Immature natural killer cell (primary cell): ENCODE measurements around the gene BCAS4. TPM values are rescaled to one million over a fixed set of nuclear protein-coding genes. Genes with fewer than 3 reads are reported as not detected.
A peak's percentile ranks its signal among the peaks of the same experiment; 100 is the strongest.

Source experiments
- DNase-seq, 3 donors: peaks; one replicate each; pipeline ENCODE4 v3.0.0; 2022; ENCODE audit warnings: mixed read lengths in 1 of 3
- H3K27ac Mint-ChIP-seq, 6 donors: one replicate each; pipeline ENCODE4 v1.8.0; 2020; ENCODE audit warnings: mixed read lengths in 6 of 6, mild to moderate bottlenecking in 5 of 6, inconsistent platforms in 4 of 6, moderate library complexity in 3 of 6
- H3K27me3 Mint-ChIP-seq, 3 donors: one replicate each; pipeline ENCODE4 v1.8.0; 2020 to 2021; ENCODE audit warnings: low read depth in 3 of 3, mild to moderate bottlenecking in 3 of 3, mixed read lengths in 3 of 3, moderate library complexity in 3 of 3, inconsistent platforms in 1 of 3
- H3K36me3 Mint-ChIP-seq, 3 donors: one replicate each; pipeline ENCODE4 v1.8.0; 2020; ENCODE audit warnings: mixed read lengths in 3 of 3, inconsistent platforms in 2 of 3, mild to moderate bottlenecking in 2 of 3
- H3K4me1 Mint-ChIP-seq, 2 donors: one replicate each; pipeline ENCODE4 v1.8.0; 2020; ENCODE audit warnings: inconsistent platforms in 2 of 2, mild to moderate bottlenecking in 2 of 2, mixed read lengths in 2 of 2, moderate library complexity in 1 of 2
- H3K4me3 Mint-ChIP-seq, 5 donors: one replicate each; pipeline ENCODE4 v1.8.0; 2020; ENCODE audit warnings: mild to moderate bottlenecking in 5 of 5, mixed read lengths in 5 of 5, inconsistent platforms in 3 of 5, moderate library complexity in 3 of 5
- H3K9me3 Mint-ChIP-seq, 6 donors: one replicate each; pipeline ENCODE4 v1.8.0; 2020; ENCODE audit warnings: mild to moderate bottlenecking in 6 of 6, mixed read lengths in 6 of 6, inconsistent platforms in 4 of 6, moderate library complexity in 3 of 6
- polyA plus RNA-seq, 3 donors: library from polyadenylated mRNA; unstranded; fragments of 300-500 nt; fragmentation: Illumina TruSeq; gene quantifications; one replicate each; pipeline ENCODE4 v1.2.3, GENCODE V29; 2021

Gene BCAS4
- polyA plus RNA-seq, 3 donors from 2014 or later, result 19.1 to 29.1 (median 24.1) TPM

DNA sequence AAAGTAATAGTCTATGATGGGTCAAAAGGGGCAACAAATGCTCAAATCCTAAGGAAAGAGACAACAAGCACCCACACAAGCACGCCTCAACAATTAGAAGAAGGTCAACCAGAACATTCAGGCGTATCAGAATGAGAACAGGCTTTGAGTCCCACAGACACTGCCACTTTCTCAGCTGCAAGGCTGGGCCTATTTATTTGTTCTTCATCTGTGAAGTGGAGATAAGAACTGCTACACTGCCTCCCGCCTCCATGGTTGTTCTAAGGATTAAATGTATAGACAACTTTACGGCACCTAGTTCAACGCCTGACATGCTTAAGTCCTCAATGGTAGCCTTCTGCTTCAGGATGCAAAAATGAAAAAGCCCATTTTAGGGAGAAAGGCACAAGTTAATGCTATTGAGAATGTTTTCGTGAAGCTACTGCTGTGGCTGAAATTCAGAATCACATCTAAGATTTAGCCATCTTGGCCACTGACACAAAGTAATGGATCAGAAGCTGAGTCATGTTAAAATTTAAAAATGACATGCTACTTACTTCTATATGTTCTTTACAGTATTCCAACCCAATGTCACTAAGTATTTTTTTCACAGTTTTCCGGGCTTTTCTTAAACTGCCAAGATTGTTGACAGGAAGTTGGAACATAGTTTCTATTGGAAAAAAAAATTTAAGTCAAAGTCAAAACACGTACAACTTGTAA lies 108.6 kb downstream of the BCAS4 start:
- peaks cover 0 to 2% (median 0%) of the 10 kb centered on the region in 3 donors for H3K27me3 Mint-ChIP-seq
- peaks cover 47 to 73% of the 10 kb centered on the region in 2 donors for H3K4me1 Mint-ChIP-seq
- H3K9me3 Mint-ChIP-seq, result no peaks in the 10 kb centered on the region
- H3K27ac Mint-ChIP-seq, result peak overlapping the region in 5 of 6 donors; percentile 15 to 71 (median 48)
- no peak overlapping the region for H3K4me3 Mint-ChIP-seq
- H3K36me3 Mint-ChIP-seq, result peaks cover 0 to 12% (median 3%) of the 10 kb centered on the region in 3 donors
- DNase-seq, result no peak

DNA sequence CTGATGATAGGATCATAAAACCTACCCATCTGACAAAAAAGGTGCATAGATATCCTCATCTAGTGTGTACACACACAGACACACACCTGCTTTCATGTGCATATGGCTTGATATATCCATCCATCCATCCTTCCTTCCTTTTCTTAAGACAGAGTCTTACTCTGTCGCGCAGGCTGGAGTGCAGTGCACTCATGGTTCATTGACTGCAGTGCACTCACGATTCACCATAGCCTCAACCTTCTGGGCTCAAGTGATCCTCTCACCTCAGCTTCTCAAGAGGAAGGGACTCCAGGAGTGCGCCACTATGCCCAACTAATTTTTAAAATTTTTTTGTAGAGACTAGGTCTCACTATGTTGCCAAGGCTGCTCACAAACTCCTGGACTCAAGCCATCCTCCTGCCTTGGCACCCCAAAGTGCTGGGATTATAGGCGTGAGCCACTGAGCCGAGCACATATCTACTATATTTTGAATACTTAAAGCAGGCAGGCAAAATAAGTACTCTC lies 109.3 kb downstream of the BCAS4 start:
- Mint-ChIP-seq H3K9me3 (no peaks in the 10 kb centered on the region), H3K36me3 (peaks cover 0 to 12% (median 3%) of the 10 kb centered on the region in 3 donors), H3K4me3 (no peak overlapping the region), H3K27me3 (peaks cover 0 to 2% (median 1%) of the 10 kb centered on the region in 3 donors), H3K4me1 (peaks cover 51 to 79% of the 10 kb centered on the region in 2 donors), H3K27ac (peak overlapping the region in 5 of 6 donors; percentile 17 to 71 (median 60))
- DNase-seq, result no peak

DNA sequence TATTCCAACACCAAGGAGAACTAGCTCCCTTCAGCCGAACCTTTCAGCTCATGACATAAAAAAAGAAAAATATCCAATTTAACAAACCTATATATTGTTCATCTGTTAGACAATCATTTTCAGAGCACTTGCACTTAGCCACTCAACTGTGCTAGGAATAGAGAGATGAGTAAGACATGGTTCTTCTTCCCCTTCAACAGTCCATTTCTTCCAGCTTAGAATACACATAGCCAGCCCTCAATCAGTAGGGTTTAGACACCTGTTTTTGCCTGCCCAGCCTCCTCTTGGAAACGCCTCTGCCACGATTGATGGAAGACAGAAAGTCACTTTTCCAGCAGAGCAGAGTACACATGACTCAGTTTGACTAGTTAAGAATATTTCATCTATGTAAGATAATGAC lies 114.6 kb downstream of the BCAS4 start:
- Mint-ChIP-seq H3K4me1 (peaks cover 70 to 90% of the 10 kb centered on the region in 2 donors), H3K36me3 (no peaks in the 10 kb centered on the region), H3K9me3 (no peaks in the 10 kb centered on the region), H3K27me3 (peaks cover 0 to 2% (median 1%) of the 10 kb centered on the region in 3 donors), H3K27ac (peak overlapping the region in 4 of 6 donors; percentile 28 to 65 (median 40)), H3K4me3 (peak overlapping the region in 1 of 5 donors; percentile 1)
- no peak for DNase-seq

DNA sequence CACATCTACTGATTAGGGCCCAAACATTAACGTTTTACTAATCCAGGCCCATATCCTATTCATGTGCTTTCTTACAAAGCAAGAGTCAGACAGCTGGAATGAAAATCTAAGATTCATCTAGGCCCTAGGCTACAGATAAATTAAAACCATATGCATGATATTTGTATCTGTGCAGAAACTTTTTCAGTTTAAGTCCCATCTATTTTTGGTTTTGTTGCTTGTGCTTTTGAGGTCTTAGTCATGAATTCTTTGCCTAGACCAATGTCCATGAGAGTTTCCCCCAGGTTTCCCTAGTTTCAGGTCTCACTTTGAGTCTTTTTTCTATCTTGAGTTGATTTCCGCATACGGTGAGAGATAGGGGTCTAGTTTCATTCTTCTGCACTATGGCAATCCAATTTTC lies 116.2 kb downstream of the BCAS4 start:
- Mint-ChIP-seq H3K27me3 (peaks cover 0 to 1% (median 0%) of the 10 kb centered on the region in 3 donors), H3K9me3 (no peaks in the 10 kb centered on the region), H3K4me3 (peak overlapping the region in 1 of 5 donors; percentile 30), H3K27ac (peak overlapping the region in 5 of 6 donors; percentile 49 to 85 (median 62)), H3K4me1 (peaks cover 71 to 90% of the 10 kb centered on the region in 2 donors), H3K36me3 (no peaks in the 10 kb centered on the region)
- DNase-seq, result no peak

DNA sequence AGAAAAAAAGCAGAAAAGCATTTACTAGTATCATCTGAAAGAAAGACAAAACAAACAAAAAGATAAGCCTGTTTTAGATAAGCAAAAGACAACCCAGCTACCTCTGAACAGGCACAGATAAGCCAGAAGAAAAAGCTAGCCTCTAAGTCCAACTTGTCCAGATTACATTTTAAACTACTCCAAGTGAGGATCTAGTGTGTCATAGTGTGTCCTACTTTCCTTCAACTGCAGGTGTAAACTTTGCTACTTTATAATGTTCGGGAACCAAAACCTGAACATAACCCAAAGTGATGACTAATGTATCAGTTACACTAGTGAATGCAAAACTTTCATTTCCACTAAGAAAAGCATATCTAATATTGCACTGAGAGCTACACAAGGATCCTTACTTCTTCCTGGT lies 116.9 kb downstream of the BCAS4 start:
- no peaks in the 10 kb centered on the region for H3K36me3 Mint-ChIP-seq
- no peak overlapping the region for H3K4me3 Mint-ChIP-seq
- peaks cover 72 to 91% of the 10 kb centered on the region in 2 donors for H3K4me1 Mint-ChIP-seq

DNA sequence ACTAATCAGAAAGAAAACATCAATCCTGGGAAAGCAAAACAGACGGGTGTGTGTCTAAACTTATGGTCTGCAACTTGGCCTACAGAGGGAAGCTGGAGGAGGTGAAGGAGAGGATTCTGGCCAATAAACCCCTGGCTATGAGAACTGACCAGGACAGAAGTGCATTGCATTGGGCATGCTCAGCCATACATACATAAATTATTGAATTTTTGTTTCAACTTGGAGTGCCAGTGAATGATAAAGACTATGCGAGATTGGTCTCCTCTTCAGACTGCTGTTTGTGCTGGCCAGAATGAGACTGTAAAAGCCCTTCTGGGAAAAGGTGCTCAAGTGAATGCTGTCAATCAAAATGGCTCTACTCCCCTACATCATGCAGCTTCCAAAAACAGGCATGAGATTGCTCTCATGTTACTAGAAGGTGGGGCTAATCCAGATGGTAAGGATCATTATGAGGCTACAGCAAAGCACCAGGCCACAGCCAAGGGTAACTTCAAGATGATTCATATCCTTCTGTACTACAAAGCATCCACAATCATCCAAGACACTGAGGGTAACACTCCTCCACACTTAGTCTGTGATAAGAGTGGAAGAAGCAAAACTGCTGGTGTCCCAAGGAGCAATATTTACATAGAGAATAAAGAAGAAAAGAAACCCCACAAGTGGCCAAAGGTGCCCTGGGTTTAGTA lies 119.0 kb downstream of the BCAS4 start:
- H3K9me3 Mint-ChIP-seq, result no peaks in the 10 kb centered on the region
- H3K4me3 Mint-ChIP-seq, result no peak overlapping the region
- H3K36me3 Mint-ChIP-seq, result no peaks in the 10 kb centered on the region
- H3K27ac Mint-ChIP-seq, result peak overlapping the region; percentile 34 to 78 (median 60)
- no peak for DNase-seq
- peaks cover 78 to 98% of the 10 kb centered on the region in 2 donors for H3K4me1 Mint-ChIP-seq
- peaks cover 0 to 3% (median 0%) of the 10 kb centered on the region in 3 donors for H3K27me3 Mint-ChIP-seq

More for the DNA sequence above, 116.9 kb downstream of the BCAS4 start:
- H3K27ac Mint-ChIP-seq, result peak overlapping the region; percentile 14 to 85 (median 54)
- H3K9me3 Mint-ChIP-seq, result no peaks in the 10 kb centered on the region
- DNase-seq, result no peak
- peaks cover 0 to 3% (median 0%) of the 10 kb centered on the region in 3 donors for H3K27me3 Mint-ChIP-seq

DNA sequence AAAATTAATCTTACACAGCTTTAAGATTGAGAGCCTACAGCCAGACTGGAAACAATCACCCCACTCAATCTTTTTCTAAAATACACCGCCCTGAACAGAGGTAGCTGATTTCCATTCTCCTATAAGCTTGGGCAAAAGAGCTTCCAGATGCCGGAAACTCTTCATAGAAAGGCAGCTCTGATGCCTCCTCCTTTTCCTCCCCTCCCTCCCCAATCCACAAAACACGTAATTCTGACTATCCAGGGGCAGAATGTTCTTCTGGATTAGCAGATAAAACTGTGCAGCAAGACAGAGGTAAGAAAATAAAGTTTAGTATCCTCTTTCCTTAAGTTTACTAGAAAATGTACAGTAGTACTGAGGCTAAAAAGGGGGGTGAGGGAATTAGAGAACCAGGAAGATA lies 120.6 kb downstream of the BCAS4 start:
- peaks cover 0 to 1% (median 0%) of the 10 kb centered on the region in 3 donors for H3K27me3 Mint-ChIP-seq
- H3K9me3 Mint-ChIP-seq, result no peaks in the 10 kb centered on the region
- H3K4me3 Mint-ChIP-seq, result peak overlapping the region in 1 of 5 donors; percentile 31
- H3K4me1 Mint-ChIP-seq, result peaks cover 77 to 98% of the 10 kb centered on the region in 2 donors
- H3K36me3 Mint-ChIP-seq, result no peaks in the 10 kb centered on the region
- no peak for DNase-seq
- H3K27ac Mint-ChIP-seq, result peak overlapping the region in 4 of 6 donors; percentile 27 to 76 (median 60)

DNA sequence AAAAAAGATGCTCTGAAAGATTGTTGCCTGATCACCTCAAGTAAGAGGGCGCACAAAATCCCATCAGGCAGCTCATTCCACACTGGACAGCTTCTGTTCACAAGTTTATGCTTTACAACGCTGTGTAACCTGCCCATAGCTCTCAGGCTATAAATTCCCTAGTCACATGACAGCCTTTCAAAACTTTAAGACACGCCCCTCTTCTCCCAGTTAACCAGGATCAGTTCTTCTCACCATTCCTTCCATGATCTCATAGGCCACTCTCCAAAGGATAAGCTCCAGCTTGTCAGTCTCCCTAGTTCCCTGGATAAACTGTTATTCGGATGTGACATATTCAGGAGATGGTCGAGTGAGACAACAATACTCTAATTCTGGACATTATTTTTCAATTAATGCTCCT lies 121.4 kb downstream of the BCAS4 start:
- Mint-ChIP-seq H3K36me3 (no peaks in the 10 kb centered on the region), H3K4me1 (peaks cover 80 to 98% of the 10 kb centered on the region in 2 donors), H3K4me3 (no peak overlapping the region), H3K9me3 (no peaks in the 10 kb centered on the region), H3K27ac (peak overlapping the region; percentile 2 to 78 (median 54)), H3K27me3 (peaks cover 0 to 1% (median 0%) of the 10 kb centered on the region in 3 donors)
- DNase-seq, result no peak

DNA sequence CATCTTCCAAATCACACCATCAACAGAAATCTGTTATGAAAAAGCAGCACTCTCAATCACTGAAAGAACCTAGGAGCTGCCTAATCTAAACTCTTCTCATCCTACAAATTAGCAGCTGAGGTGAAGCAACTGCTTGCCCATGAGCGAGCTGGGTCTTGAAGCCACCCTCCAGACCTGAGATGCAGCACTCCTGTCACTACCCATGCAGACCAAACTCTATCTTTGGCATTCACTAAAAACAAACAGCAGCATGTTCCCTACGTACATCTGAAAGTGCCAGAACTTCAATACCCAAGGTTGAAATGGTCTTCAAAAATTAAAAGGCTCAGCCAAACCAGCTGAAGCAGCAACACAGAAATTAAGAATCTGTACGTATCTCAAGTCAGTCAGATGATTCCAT lies 122.1 kb downstream of the BCAS4 start:
- Mint-ChIP-seq H3K36me3 (no peaks in the 10 kb centered on the region), H3K4me1 (peaks cover 79 to 98% of the 10 kb centered on the region in 2 donors), H3K27ac (peak overlapping the region; percentile 18 to 79 (median 66)), H3K27me3 (peaks cover 0 to 1% (median 0%) of the 10 kb centered on the region in 3 donors), H3K4me3 (peak overlapping the region in 1 of 5 donors; percentile 18), H3K9me3 (no peaks in the 10 kb centered on the region)
- no peak for DNase-seq

DNA sequence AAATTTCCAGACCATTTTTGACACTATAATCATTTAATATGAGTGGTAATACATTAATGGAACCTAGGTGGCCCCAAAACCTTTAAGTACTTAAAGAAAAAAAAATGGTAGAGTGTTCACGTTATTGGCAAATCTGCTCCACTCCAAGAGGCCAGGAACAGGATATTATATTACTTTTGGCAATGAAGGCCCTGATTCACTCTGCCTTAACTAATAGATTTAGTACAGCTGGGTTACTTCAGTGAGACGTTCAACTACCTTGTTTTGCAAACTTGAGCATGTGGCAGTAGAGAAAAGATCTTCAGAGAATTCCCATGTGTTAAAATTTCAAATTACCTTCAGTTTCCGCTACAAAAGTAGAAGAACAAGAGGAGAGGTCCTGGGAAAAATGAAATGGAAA lies 123.5 kb downstream of the BCAS4 start:
- peak overlapping the region in 2 of 6 donors; percentile 42 to 79 for H3K27ac Mint-ChIP-seq
- H3K36me3 Mint-ChIP-seq, result no peaks in the 10 kb centered on the region
- peaks cover 78 to 97% of the 10 kb centered on the region in 2 donors for H3K4me1 Mint-ChIP-seq
- DNase-seq, result no peak
- no peak overlapping the region for H3K4me3 Mint-ChIP-seq
- H3K27me3 Mint-ChIP-seq, result peaks cover 0 to 1% (median 0%) of the 10 kb centered on the region in 3 donors
- no peaks in the 10 kb centered on the region for H3K9me3 Mint-ChIP-seq

DNA sequence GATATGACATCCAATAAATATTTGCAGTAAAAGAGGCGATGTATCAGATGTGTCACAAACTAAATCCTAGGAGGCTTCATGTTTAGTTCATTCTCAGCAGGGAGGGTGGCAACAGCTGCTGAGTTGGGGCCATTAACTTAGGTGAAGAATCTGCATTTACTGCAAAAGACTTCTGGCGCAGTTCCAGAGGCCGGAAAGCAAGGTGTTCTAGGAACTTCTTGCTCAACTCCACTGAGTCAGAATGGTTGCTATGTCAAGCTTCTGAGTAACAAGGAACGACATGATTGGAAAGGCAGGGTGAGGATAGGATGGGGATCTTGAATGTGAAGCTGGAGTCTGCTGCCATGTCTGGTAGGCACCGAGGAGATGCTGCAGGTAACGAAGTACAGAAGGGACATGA lies 124.7 kb downstream of the BCAS4 start:
- Mint-ChIP-seq H3K4me1 (peaks cover 75 to 96% of the 10 kb centered on the region in 2 donors), H3K9me3 (no peaks in the 10 kb centered on the region), H3K36me3 (no peaks in the 10 kb centered on the region), H3K27me3 (peaks cover 0 to 1% (median 0%) of the 10 kb centered on the region in 3 donors), H3K4me3 (no peak overlapping the region), H3K27ac (peak overlapping the region in 5 of 6 donors; percentile 8 to 78 (median 34))
- no peak for DNase-seq

DNA sequence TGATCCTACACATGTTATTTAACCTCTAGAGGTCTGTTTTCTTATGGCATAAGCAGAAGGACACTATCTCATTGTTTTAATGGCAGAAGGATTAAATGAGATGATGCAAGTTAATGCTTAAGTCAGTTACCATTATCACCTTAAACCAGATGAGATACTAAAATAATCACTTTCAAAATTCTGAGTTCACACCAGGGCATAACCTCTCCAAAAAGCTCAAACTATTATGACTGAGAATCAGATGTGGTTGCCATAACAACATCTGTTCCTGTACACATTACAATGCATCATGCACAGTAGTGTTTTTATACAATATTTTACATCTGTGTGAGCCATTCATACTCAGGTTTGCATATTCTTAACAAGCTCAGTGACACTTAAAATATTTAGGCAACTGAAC lies 126.1 kb downstream of the BCAS4 start:
- no peaks in the 10 kb centered on the region for H3K9me3 Mint-ChIP-seq
- peaks cover 77 to 96% of the 10 kb centered on the region in 2 donors for H3K4me1 Mint-ChIP-seq
- no peaks in the 10 kb centered on the region for H3K36me3 Mint-ChIP-seq
- no peak for DNase-seq
- H3K27me3 Mint-ChIP-seq, result peaks cover 0 to 6% (median 1%) of the 10 kb centered on the region in 3 donors
- peak overlapping the region in 4 of 6 donors; percentile 57 to 75 (median 63) for H3K27ac Mint-ChIP-seq
- H3K4me3 Mint-ChIP-seq, result no peak overlapping the region

DNA sequence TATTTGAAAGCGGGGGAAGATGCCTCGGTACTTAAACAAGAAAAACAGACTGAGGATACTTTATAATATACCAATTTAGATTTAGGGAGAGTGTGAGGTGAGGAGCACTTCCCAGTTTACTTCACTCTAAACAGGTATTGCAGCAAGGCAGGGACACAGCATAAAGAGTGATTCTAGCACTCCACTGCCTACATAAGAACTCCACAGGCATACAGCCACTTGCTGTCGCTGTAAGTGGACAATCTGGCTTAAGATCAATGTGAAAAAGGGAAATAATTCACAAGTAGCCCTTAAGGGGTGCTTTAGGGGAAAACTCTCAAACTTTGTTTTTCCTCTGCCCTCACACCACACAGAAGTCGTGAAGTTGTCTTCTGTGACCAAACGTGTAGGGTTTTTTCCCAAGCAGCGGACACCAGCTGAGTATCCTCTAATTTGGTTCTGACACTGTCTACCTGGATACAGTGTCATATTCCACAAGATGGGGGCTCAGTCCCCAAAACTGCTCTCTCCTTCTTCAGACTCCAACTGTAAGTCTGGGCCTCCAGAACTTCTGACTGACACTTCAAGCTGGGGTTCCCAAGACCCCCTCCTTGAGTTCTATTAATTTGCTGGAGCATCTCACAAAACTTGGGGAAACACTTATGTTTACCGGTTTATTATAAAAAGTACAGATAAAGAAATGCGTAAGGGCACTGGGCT lies 127.1 kb downstream of the BCAS4 start:
- H3K4me3 Mint-ChIP-seq, result no peak overlapping the region
- H3K27ac Mint-ChIP-seq, result peak overlapping the region in 5 of 6 donors; percentile 26 to 68 (median 48)
- H3K9me3 Mint-ChIP-seq, result no peaks in the 10 kb centered on the region
- H3K4me1 Mint-ChIP-seq, result peaks cover 70 to 96% of the 10 kb centered on the region in 2 donors
- peaks cover 0 to 6% (median 0%) of the 10 kb centered on the region in 3 donors for H3K27me3 Mint-ChIP-seq
- DNase-seq, result no peak
- H3K36me3 Mint-ChIP-seq, result no peaks in the 10 kb centered on the region
